Lower leg skin (tissue), 4 donors: ENCODE results near the gene LRRC25. TPM values are rescaled to one million over a fixed set of nuclear protein-coding genes. Genes with fewer than 3 reads are reported as not detected.

Source experiments
- DNase-seq, 2 donors: peaks; one replicate each; pipeline ENCODE4 v3.0.0-alpha.2; 2019; ENCODE audit warnings: low spot score in 2 of 2
- H3K4me3 ChIP-seq: fragments of 200-600 bp; sonication (generic); 2 replicates; pipeline ENCODE4 v1.5.1; 2017; ENCODE audit warnings: mild to moderate bottlenecking, low read depth; ENCODE audit not compliant: poor library complexity, severe bottlenecking
- CTCF ChIP-seq, 3 donors: fragments of 450-650 bp; IDR thresholded peaks; one replicate each; pipeline ENCODE4 v1.5.1; 2016; ENCODE audit warnings: antibody characterized with exemption in 3 of 3, mild to moderate bottlenecking in 3 of 3, moderate library complexity in 2 of 3
- POLR2A ChIP-seq, 2 donors: fragments of 450-650 bp; IDR thresholded peaks; one replicate each; pipeline ENCODE4 v1.6.1; 2016 to 2017; ENCODE audit warnings: antibody characterized with exemption in 2 of 2, mild to moderate bottlenecking in 1 of 2, moderate library complexity in 1 of 2
- WGBS, 2 donors: methylation state at CpG; one replicate each; pipeline ENCODE4 v1.1.5; 2018; 5-methylcytosine and 5-hydroxymethylcytosine counted together
- intact Hi-C: fragments of 100-400 bp; cut with DNase I; formaldehyde crosslinking; loops from one replicate; pipeline ENCODE4 v1.15.0; 2023; ENCODE audit warnings: low total_unique reads
- total RNA-seq, 4 donors: library from RNA; depleted of rRNA; stranded (reverse); fragments of >200 nt; gene quantifications; one replicate each; pipeline ENCODE4 v1.1.0, GENCODE V29; 2016

Gene LRRC25
- 1 to 10 TPM in 3 of 4 donors, not detected in 1; 1.2 to 3.4 (median 2.2) TPM for total RNA-seq

DNA sequence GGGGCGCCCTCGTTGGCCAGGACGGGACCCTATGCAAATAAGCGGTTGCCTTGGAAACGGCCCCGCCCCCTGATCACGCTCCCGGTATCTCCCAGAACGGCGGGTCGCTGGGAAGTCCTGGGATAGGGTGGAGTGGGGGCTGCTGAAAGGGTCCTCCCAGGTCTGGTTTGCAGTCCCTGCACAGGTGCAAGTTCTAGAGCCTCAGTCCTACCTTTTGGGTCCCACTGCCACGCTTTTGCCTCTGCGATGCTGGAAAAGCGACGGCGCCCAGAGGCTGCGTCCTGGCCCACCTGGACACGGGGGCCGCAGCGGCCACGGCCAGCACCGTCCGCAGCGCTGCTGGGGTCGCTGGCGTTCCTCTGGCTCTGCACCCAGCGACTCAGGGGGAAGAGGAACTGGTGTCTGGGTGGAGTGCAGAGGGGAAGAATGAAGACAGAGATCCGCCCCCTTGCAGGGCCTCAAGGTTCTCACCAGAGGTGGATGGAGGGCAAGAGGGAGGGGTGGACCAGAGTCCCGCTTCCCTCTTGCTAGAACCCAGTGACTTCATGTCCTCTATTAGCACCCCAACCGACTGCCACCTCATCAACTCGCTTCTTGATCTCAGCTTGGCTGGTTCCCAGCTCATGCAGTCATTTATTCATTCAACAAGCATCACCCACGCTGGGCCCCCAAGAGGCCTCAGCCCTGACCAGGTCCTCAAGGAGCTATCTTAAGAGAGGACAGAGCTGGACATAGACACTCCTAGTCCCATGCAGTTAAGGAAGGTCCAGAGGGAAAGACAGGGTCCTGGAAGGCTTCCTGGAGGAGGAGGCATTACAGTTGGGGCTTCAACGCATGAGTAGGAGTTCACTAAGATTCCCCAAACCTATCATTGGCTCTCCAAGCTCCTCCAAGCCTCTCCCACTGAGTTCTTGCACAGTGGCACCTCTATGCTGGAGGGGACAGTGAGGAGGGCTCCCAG is at the start of gene LRRC25:
LRRC25 (minus strand) TSS at position 381 of the 961 bp plus-strand sequence. CDS start 659 bp downstream, outside the sequence.
- H3K4me3 ChIP-seq, result peak within 1 kb of the TSS; percentile 4
- no peak for TF ChIP-seq CTCF (IDR thresholded peaks at IDR 0.05)
- TF ChIP-seq POLR2A (IDR thresholded peaks at IDR 0.05), result no peak
- WGBS, 2 donors, result 16 to 20% methylated on average over 22 to 29 of the region's 33 CpGs
- intact Hi-C loops, result no loop called here
- no peak for DNase-seq

GRCh38 chr19:18446811-18447359 is 49.5 kb upstream of the LRRC25 start:
- 85 to 89% methylated on average over 7 to 11 of the region's 12 CpGs for WGBS, 2 donors
- intact Hi-C loops, result no loop called here
- no peak overlapping the region for H3K4me3 ChIP-seq
- no peak for TF ChIP-seq POLR2A (IDR thresholded peaks at IDR 0.05)
- no peak for TF ChIP-seq CTCF (IDR thresholded peaks at IDR 0.05)
- no peak for DNase-seq

DNA sequence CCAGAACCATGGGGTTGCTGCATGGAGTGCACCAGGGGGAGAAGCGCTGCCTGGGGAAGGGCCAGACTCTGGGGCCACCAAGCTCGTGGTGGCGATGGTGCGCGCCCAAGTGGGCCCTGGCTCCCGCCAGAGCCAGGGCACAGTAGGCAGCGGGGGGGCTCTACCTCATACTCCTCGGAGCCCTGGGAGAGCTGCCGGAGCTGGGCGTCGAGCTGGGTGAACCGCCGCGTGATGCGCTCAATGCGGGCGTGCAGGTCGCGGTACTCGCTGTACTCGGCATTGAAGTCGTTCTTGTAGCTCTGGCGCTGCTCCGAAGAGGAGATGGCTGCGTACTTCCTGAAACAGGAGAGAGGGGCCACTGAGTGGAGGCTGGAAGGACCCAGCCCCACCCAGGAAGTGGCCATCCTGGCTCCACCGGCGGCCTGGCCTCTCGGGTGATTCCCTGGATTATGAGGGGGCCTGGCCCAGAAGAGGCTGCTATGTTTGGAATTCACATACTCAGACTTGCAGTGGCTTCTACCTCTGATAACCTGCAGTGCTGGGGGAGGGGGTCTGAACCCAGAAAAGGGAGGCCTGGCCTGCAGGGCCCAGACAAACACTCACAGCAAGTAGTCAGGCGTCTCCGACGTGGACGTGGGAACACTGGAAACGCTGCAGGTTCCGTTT is 48.9 kb upstream of the LRRC25 start:
- 84 to 86% methylated on average over 26 to 34 of the region's 34 CpGs for WGBS, 2 donors
- intact Hi-C loops, result no loop called here
- no peak for DNase-seq

DNA sequence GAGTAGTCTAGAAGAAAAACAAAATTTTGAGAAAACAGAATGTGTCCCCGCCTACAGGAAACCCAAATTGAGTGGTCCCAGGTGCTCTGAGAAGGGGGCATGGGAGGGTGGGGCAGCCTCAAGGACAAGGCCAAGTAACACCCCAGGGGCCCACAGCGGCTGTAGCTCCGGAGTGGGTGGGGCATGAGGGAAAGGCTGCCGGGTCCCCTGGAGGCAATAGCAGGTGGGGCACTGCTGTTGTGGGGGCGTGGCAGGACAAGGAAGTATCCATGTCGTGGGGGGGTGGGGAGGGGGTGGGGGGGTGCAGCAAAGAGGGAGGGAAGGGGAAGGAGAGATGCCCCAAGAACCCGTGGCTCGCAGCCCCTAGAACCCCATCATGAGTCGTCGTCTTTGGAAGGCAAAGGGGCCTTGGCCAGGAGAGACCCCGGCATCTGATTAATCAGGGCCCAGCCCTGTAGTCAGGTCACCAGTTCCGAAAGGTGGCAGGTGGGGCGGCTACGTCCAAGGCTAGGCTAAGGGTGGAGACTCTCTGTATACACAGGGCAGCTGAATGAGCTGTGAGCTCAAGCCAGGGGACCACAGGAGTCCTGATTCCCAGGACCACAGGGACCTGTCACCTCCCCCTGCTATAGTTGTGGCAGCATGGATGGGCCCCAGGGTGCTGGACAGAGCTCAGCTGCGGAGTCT is 48.0 kb upstream of the LRRC25 start:
- no peak for DNase-seq
- TF ChIP-seq POLR2A (IDR thresholded peaks at IDR 0.05) (no peak), CTCF (IDR thresholded peaks at IDR 0.05) (no peak)
- intact Hi-C loops, result no loop called here
- WGBS, 2 donors, result 70 to 74% methylated on average over 15 of the region's 15 CpGs
- no peak overlapping the region for H3K4me3 ChIP-seq

More for the DNA sequence above, 48.9 kb upstream of the LRRC25 start:
- no peak for TF ChIP-seq CTCF (IDR thresholded peaks at IDR 0.05)
- TF ChIP-seq POLR2A (IDR thresholded peaks at IDR 0.05), result no peak
- H3K4me3 ChIP-seq, result no peak overlapping the region

DNA sequence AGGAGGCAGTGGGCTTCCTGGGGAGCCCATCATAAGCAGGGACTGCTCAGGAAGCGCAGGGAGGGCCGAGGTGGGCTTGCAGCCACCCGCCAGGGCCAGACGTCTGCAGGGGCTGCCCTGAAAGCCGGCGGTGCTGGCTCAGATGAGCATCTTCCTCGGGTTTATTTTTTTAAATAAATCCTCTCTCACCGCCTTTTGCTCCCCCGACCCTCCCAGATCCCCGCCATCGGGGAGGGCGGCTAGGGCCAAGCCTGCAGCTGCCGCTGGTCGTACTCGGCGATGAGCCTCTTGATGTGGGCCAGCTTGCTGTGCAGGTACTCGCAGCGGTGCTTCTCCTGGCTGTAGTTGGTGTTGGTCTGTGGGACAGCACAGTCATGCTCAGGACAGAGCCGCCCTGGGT is 47.1 kb upstream of the LRRC25 start:
- intact Hi-C loops, result no loop called here
- TF ChIP-seq CTCF (IDR thresholded peaks at IDR 0.05) (no peak), POLR2A (IDR thresholded peaks at IDR 0.05) (no peak)

More for the DNA sequence above, 47.1 kb upstream of the LRRC25 start:
- 92 to 94% methylated on average over 18 to 19 of the region's 19 CpGs for WGBS, 2 donors
- no peak for DNase-seq
- H3K4me3 ChIP-seq, result no peak overlapping the region
